ENCODE measurements around the gene SYNPO2. TPM values are rescaled to one million over a fixed set of nuclear protein-coding genes. Genes with fewer than 3 reads are reported as not detected.

SYNPO2 gene
- total and polyA plus RNA-seq, 2 of the 13 experiments (the other 11 are each of a cell fraction or from before 2014, with no cell fraction given) = not detected

DNA sequence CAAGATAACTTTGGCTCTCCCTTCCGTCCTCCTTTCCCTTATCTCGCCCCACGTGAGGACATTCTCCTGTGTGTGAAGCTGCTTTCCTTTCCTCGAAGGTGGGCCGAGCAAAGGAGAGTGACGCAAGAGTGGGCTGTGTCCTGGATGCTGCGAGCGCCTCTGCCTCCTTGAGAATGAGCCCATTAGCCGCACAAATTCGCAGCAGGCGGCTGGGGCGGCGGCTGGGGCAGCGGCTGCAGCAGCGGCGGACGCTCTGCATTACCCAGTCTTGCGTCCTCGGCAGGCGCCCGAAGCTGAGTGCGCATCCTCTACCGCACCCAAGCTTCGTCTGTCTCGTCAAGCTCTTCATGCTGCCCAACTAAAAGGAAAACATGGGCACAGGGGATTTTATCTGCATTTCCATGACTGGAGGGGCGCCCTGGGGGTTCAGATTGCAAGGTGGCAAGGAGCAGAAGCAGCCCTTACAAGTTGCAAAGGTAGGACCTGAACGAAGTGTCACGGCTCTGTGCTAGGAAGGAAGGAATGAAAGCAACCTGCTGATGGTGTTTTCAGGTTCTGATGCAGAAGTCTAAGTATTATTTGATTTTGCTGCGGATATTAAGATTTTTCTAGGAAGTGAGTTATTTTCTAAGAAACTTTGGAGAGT, at the start of gene SYNPO2 (continued):
- no peak for TF ChIP-seq RAD51 (IDR thresholded peaks at IDR 0.05; ENCODE audit: borderline replicate concordance)
- TF ChIP-seq NPAS2 (CRISPR knock-in tag; IDR thresholded peaks at IDR 0.05; ENCODE audit: borderline replicate concordance) = no peak
- TF ChIP-seq, protein P1, sequence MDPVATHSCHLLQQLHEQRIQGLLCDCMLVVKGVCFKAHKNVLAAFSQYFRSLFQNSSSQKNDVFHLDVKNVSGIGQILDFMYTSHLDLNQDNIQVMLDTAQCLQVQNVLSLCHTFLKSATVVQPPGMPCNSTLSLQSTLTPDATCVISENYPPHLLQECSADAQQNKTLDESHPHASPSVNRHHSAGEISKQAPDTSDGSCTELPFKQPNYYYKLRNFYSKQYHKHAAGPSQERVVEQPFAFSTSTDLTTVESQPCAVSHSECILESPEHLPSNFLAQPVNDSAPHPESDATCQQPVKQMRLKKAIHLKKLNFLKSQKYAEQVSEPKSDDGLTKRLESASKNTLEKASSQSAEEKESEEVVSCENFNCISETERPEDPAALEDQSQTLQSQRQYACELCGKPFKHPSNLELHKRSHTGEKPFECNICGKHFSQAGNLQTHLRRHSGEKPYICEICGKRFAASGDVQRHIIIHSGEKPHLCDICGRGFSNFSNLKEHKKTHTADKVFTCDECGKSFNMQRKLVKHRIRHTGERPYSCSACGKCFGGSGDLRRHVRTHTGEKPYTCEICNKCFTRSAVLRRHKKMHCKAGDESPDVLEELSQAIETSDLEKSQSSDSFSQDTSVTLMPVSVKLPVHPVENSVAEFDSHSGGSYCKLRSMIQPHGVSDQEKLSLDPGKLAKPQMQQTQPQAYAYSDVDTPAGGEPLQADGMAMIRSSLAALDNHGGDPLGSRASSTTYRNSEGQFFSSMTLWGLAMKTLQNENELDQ (CRISPR knock-in tag; IDR thresholded peaks at IDR 0.05; ENCODE audit: borderline replicate concordance) = no peak
- TF ChIP-seq, protein P2, sequence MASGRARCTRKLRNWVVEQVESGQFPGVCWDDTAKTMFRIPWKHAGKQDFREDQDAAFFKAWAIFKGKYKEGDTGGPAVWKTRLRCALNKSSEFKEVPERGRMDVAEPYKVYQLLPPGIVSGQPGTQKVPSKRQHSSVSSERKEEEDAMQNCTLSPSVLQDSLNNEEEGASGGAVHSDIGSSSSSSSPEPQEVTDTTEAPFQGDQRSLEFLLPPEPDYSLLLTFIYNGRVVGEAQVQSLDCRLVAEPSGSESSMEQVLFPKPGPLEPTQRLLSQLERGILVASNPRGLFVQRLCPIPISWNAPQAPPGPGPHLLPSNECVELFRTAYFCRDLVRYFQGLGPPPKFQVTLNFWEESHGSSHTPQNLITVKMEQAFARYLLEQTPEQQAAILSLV (CRISPR knock-in tag; IDR thresholded peaks at IDR 0.05; ENCODE audit: borderline replicate concordance) = no peak
- TF ChIP-seq ZNF782 (CRISPR knock-in tag; IDR thresholded peaks at IDR 0.05; ENCODE audit: borderline replicate concordance) = no peak
- no peak for TF ChIP-seq HCFC1 (IDR thresholded peaks at IDR 0.05; ENCODE audit: low read depth, low read length)
- no peak for TF ChIP-seq ZNF629 (CRISPR knock-in tag; conservative IDR thresholded peaks at IDR 0.05)
- no peak for TF ChIP-seq HNF4A (CRISPR knock-in tag; IDR thresholded peaks at IDR 0.05)
- TF ChIP-seq AKAP8 (CRISPR knock-in tag; IDR thresholded peaks at IDR 0.05) = no peak
- TF ChIP-seq, protein P3, sequence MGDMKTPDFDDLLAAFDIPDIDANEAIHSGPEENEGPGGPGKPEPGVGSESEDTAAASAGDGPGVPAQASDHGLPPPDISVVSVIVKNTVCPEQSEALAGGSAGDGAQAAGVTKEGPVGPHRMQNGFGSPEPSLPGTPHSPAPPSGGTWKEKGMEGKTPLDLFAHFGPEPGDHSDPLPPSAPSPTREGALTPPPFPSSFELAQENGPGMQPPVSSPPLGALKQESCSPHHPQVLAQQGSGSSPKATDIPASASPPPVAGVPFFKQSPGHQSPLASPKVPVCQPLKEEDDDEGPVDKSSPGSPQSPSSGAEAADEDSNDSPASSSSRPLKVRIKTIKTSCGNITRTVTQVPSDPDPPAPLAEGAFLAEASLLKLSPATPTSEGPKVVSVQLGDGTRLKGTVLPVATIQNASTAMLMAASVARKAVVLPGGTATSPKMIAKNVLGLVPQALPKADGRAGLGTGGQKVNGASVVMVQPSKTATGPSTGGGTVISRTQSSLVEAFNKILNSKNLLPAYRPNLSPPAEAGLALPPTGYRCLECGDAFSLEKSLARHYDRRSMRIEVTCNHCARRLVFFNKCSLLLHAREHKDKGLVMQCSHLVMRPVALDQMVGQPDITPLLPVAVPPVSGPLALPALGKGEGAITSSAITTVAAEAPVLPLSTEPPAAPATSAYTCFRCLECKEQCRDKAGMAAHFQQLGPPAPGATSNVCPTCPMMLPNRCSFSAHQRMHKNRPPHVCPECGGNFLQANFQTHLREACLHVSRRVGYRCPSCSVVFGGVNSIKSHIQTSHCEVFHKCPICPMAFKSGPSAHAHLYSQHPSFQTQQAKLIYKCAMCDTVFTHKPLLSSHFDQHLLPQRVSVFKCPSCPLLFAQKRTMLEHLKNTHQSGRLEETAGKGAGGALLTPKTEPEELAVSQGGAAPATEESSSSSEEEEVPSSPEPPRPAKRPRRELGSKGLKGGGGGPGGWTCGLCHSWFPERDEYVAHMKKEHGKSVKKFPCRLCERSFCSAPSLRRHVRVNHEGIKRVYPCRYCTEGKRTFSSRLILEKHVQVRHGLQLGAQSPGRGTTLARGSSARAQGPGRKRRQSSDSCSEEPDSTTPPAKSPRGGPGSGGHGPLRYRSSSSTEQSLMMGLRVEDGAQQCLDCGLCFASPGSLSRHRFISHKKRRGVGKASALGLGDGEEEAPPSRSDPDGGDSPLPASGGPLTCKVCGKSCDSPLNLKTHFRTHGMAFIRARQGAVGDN (CRISPR knock-in tag; IDR thresholded peaks at IDR 0.05) = 0 out of 2 replicates have a peak, but pooled peaks have one; percentile 9
- TF ChIP-seq, protein P4, sequence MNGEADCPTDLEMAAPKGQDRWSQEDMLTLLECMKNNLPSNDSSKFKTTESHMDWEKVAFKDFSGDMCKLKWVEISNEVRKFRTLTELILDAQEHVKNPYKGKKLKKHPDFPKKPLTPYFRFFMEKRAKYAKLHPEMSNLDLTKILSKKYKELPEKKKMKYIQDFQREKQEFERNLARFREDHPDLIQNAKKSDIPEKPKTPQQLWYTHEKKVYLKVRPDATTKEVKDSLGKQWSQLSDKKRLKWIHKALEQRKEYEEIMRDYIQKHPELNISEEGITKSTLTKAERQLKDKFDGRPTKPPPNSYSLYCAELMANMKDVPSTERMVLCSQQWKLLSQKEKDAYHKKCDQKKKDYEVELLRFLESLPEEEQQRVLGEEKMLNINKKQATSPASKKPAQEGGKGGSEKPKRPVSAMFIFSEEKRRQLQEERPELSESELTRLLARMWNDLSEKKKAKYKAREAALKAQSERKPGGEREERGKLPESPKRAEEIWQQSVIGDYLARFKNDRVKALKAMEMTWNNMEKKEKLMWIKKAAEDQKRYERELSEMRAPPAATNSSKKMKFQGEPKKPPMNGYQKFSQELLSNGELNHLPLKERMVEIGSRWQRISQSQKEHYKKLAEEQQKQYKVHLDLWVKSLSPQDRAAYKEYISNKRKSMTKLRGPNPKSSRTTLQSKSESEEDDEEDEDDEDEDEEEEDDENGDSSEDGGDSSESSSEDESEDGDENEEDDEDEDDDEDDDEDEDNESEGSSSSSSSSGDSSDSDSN (CRISPR knock-in tag; IDR thresholded peaks at IDR 0.05) = peak; percentile 87
- TF ChIP-seq, protein P5, sequence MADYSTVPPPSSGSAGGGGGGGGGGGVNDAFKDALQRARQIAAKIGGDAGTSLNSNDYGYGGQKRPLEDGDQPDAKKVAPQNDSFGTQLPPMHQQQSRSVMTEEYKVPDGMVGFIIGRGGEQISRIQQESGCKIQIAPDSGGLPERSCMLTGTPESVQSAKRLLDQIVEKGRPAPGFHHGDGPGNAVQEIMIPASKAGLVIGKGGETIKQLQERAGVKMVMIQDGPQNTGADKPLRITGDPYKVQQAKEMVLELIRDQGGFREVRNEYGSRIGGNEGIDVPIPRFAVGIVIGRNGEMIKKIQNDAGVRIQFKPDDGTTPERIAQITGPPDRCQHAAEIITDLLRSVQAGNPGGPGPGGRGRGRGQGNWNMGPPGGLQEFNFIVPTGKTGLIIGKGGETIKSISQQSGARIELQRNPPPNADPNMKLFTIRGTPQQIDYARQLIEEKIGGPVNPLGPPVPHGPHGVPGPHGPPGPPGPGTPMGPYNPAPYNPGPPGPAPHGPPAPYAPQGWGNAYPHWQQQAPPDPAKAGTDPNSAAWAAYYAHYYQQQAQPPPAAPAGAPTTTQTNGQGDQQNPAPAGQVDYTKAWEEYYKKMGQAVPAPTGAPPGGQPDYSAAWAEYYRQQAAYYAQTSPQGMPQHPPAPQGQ (CRISPR knock-in tag; IDR thresholded peaks at IDR 0.05; ENCODE audit: borderline replicate concordance) = no peak
- no peak for TF ChIP-seq REXO4 (CRISPR knock-in tag; IDR thresholded peaks at IDR 0.05; ENCODE audit: borderline replicate concordance)

Measured in HepG2 (cell line).